Activated naive CD8-positive, alpha-beta T cell treated with anti-CD3 and anti-CD28 coated beads, Interleukin-2, amount 10 ng/mL, durations not matched to agents 7 days and 5 days (primary cell): Measurements from ENCODE around the gene MYLK4. TPM values are rescaled to one million over a fixed set of nuclear protein-coding genes. Genes with fewer than 3 reads are reported as not detected.

Source experiments
- ATAC-seq: fragments of 150-1000 bp; cut with Tn5 transposase; one replicate; pipeline ENCODE4 v1.10.0; 2021; ENCODE audit warnings: low read depth, moderate library complexity
- POLR2A ChIA-PET: fragments of 350-600 bp; sonication (Branson Sonifier 250); formaldehyde crosslinking; loops from one replicate; lab custom pipeline; 2021; ENCODE audit warnings: antibody characterized with exemption; lab: Charles Lee
- DNase-seq: peaks from one replicate; pipeline ENCODE4 v3.0.0; 2021
- H3K27ac Mint-ChIP-seq: one replicate; pipeline ENCODE4 v1.8.0; 2022; ENCODE audit warnings: mild to moderate bottlenecking, mixed read lengths
- H3K27me3 Mint-ChIP-seq: one replicate; pipeline ENCODE4 v1.8.0; 2022; ENCODE audit warnings: mild to moderate bottlenecking, moderate library complexity, mixed read lengths
- H3K36me3 Mint-ChIP-seq: one replicate; pipeline ENCODE4 v1.8.0; 2021; ENCODE audit warnings: mild to moderate bottlenecking, mixed read lengths
- H3K4me1 Mint-ChIP-seq: one replicate; pipeline ENCODE4 v1.8.0; 2021; ENCODE audit warnings: mixed read lengths
- H3K4me3 Mint-ChIP-seq: one replicate; pipeline ENCODE4 v1.8.0; 2022; ENCODE audit warnings: mild to moderate bottlenecking, moderate library complexity, mixed read lengths
- H3K9me3 Mint-ChIP-seq: one replicate; pipeline ENCODE4 v1.8.0; 2021; ENCODE audit warnings: mixed read lengths
- total RNA-seq, 2 experiments: library from RNA; stranded (reverse); gene quantifications; one replicate each; pipeline ENCODE4 v1.2.3, GENCODE V29; 2021

Gene MYLK4
- total RNA-seq, 2 experiments from 2014 or later = 0.33 to 0.62 TPM

- Mint-ChIP-seq H3K36me3 (no peaks in the 10 kb centered on the region), H3K27ac (no peak overlapping the region), H3K9me3 (no peaks in the 10 kb centered on the region), H3K4me3 (no peak overlapping the region), H3K4me1 (no peaks in the 10 kb centered on the region), H3K27me3 (no peaks in the 10 kb centered on the region)
- POLR2A ChIA-PET = no interaction called here
- ATAC-seq = no peak
- no peak for DNase-seq
These were observed 64.2 kb downstream of the MYLK4 start for GRCh38 chr6:2686515-2686914.

DNA sequence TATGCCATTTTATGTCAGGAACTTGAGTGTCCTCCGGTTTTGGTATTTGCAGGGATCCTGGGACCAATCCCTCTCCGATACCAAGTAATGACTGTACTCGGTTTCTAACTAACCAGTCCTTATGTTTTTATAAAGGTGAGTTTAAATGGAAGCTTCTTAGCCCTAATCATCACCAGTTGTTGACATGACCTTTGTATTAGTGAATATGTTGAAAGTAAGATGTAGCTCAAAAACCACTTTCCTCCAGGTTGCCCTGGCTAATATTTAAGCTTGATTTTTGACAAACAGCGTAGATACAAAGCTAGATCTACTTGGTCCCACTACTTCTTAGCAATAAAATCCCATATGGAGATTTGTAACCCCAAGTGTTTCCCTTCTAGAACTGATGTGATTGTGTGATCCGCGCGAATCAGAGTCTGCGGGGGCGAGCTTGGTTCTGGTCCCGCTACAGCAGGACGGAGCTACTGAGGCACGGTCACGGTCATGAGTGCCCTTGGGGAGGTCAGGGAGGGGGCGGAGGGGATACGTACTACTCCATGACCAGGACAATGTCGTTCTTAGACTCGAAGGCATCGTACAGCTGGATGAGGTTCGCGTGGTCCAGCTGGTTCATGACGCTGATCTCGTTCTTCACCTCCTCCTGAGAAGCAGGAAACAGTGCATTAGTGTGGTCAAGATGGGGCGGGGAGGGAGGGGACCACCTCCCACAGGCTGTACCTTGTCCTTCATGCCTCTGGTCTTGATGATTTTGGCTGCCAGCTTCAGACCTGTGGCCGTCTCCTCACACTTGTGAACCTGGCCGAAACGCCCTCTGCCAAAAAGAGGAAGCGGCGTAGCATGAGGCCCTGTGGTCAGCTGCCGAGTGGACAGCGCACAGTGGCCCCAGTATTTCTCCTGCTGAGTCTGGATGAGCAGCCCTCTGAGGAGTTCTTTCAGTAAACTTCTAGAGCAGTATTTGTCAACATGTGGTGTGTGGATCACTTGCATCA, 65.7 kb downstream of the MYLK4 start:
- DNase-seq (no peak), ATAC-seq (no peak)
- no peaks in the 10 kb centered on the region for H3K9me3 Mint-ChIP-seq
- no peaks in the 10 kb centered on the region for H3K36me3 Mint-ChIP-seq
- no peaks in the 10 kb centered on the region for H3K4me1 Mint-ChIP-seq
- no peaks in the 10 kb centered on the region for H3K27me3 Mint-ChIP-seq
- no peak overlapping the region for H3K4me3 Mint-ChIP-seq
- POLR2A ChIA-PET = no interaction called here
- H3K27ac Mint-ChIP-seq = no peak overlapping the region

GRCh38 chr6:2684103-2684749, 66.5 kb downstream of the MYLK4 start:
- no peaks in the 10 kb centered on the region for H3K9me3 Mint-ChIP-seq
- no peaks in the 10 kb centered on the region for H3K36me3 Mint-ChIP-seq
- DNase-seq = no peak
- H3K27ac Mint-ChIP-seq = no peak overlapping the region
- H3K27me3 Mint-ChIP-seq = no peaks in the 10 kb centered on the region
- H3K4me3 Mint-ChIP-seq = no peak overlapping the region
- ATAC-seq = no peak
- H3K4me1 Mint-ChIP-seq = no peaks in the 10 kb centered on the region
- POLR2A ChIA-PET = no interaction called here

DNA sequence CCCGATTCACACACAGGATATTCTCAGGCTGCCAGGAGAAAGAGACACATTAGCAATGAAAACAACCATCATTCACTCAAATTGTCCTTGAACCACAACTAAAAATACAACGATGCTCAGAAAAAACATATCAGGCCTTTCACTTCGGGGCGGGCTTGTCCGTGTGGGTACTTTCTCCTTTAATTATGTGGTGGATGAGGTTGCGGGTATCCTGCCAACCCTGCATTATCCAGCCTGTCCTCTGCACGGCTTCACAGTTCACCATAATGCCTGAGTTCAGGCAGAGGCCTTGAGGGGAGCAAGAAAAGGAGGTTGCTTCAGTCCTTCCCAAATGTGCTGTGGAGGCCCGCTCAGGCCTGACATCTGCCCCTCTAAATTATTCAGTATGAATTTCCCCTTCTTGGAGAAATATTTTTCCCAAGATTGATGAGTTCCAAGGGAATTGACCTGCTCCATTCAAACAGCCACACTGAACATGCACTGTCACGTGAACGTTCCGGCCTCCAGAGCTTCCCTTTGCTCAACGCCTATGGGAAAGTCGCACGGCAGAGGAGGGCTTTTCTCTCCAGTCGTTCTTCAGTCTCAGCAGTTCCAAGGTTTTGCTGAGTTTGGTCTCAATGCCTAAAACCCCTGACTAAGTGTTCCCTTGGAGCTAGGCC, 70.3 kb downstream of the MYLK4 start:
- H3K27ac Mint-ChIP-seq = no peak overlapping the region
- H3K27me3 Mint-ChIP-seq = no peaks in the 10 kb centered on the region
- H3K4me3 Mint-ChIP-seq = no peak overlapping the region
- ATAC-seq (no peak), DNase-seq (no peak)
- no peaks in the 10 kb centered on the region for H3K4me1 Mint-ChIP-seq
- no peaks in the 10 kb centered on the region for H3K36me3 Mint-ChIP-seq
- POLR2A ChIA-PET = no interaction called here
- H3K9me3 Mint-ChIP-seq = no peaks in the 10 kb centered on the region

DNA sequence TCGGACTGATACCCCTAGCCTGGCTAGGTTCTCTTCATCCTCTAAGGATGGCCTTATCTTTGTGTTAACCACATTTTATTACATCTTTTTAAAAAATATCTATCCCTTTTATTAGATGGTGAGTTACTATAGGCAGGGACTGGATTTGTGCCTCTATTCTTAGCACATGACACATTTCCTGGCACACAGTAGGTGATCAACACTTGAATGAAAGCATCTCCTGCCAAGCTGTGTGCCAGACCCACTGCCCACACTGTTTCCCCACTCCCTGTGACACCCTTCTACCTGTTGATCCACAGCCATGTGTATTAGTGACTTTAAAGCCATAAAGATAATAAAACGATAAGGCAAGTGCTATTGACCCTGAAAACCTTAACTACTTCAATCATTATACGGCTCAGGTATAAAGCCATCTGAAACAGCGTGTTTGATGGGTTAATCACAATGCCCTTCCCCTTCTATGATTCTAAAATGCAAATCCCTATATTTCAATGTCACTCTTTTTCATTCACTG, 73.6 kb downstream of the MYLK4 start:
- no peak overlapping the region for H3K27ac Mint-ChIP-seq
- ATAC-seq = no peak
- DNase-seq = no peak
- no peaks in the 10 kb centered on the region for H3K36me3 Mint-ChIP-seq
- H3K27me3 Mint-ChIP-seq = no peaks in the 10 kb centered on the region
- H3K4me1 Mint-ChIP-seq = no peaks in the 10 kb centered on the region
- H3K4me3 Mint-ChIP-seq = no peak overlapping the region
- H3K9me3 Mint-ChIP-seq = no peaks in the 10 kb centered on the region
- POLR2A ChIA-PET = no interaction called here

DNA sequence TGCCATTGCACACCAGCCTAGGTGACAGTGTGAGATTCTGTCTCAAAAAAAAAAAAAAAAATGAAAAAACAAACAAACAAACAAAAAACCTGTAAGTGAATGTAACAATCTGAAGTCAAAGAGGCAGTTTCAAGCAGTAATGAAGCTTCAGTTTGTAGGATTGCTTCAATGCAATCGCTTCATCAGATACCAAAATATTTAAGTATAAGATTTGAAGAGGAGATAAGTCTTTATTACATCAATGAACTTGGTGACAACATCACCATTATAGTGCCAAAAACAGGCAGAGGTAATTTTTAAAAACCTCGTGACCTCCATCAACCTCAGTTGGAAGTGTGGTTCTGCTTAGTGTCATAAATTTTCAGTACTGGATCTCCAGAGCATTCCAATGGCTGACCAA, 74.7 kb downstream of the MYLK4 start:
- DNase-seq = no peak
- no peaks in the 10 kb centered on the region for H3K36me3 Mint-ChIP-seq
- ATAC-seq = no peak
- H3K9me3 Mint-ChIP-seq = no peaks in the 10 kb centered on the region
- no peak overlapping the region for H3K27ac Mint-ChIP-seq
- POLR2A ChIA-PET = interaction anchor here (0.7 kb wide), 1 partner anchor 183 kb away, joined by 3 read pairs; no protein-coding TSS in a partner anchor
- no peak overlapping the region for H3K4me3 Mint-ChIP-seq
- H3K27me3 Mint-ChIP-seq = peaks cover 3% of the 10 kb centered on the region
- H3K4me1 Mint-ChIP-seq = no peaks in the 10 kb centered on the region

DNA sequence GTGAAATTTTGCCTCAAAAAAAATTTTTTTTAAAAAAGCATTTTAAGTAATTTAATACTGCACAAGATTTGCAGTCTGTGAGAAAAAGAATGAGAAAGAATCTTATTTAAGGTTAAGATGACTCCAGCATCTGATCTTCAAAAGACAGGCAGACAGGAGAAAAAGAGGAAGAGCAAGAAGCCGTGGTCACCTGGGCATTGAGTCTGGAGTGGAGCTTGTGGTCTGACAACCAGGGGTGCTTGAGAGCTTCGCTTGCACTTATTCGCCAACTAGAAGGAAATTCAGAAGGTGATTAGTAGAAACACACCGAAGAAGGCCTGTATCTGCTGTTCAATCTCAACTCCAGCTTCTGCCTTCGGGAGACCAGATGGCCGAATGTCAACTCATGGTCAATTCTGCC, 75.9 kb downstream of the MYLK4 start:
- no peak overlapping the region for H3K27ac Mint-ChIP-seq
- no peaks in the 10 kb centered on the region for H3K4me1 Mint-ChIP-seq
- H3K36me3 Mint-ChIP-seq = no peaks in the 10 kb centered on the region
- H3K4me3 Mint-ChIP-seq = no peak overlapping the region
- ATAC-seq = no peak
- no peaks in the 10 kb centered on the region for H3K9me3 Mint-ChIP-seq
- no peak for DNase-seq
- POLR2A ChIA-PET = no interaction called here
- peaks cover 3% of the 10 kb centered on the region for H3K27me3 Mint-ChIP-seq

GRCh38 chr6:2669067-2669700, 81.5 kb downstream of the MYLK4 start:
- Mint-ChIP-seq H3K27me3 (peaks cover 3% of the 10 kb centered on the region), H3K9me3 (no peaks in the 10 kb centered on the region), H3K27ac (no peak overlapping the region), H3K4me1 (no peaks in the 10 kb centered on the region), H3K36me3 (no peaks in the 10 kb centered on the region), H3K4me3 (no peak overlapping the region)
- ATAC-seq (no peak), DNase-seq (no peak)
- POLR2A ChIA-PET = no interaction called here

DNA sequence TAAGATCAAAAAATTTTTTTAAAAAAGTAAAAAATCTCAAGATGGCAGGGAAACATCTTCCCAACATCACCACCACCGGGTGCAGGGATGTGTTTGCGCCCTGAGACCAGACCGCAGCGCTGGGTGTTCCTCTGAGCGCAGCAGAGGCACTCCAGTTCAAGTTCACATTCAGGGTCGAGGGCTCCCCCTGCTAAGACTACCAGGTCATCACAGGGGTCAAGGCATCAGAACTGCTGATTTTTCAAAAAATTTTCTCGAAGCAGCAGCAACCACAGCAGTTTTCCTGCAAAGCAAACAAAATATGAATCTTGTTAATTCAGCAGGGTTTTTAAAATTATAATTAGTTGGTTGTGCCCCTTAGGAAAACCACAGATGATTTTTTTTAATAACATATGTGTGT, 83.1 kb downstream of the MYLK4 start:
- H3K4me3 Mint-ChIP-seq = no peak overlapping the region
- H3K27ac Mint-ChIP-seq = no peak overlapping the region
- H3K4me1 Mint-ChIP-seq = no peaks in the 10 kb centered on the region
- peaks cover 1% of the 10 kb centered on the region for H3K9me3 Mint-ChIP-seq
- ATAC-seq (no peak), DNase-seq (no peak)
- POLR2A ChIA-PET = no interaction called here
- H3K27me3 Mint-ChIP-seq = peaks cover 7% of the 10 kb centered on the region
- no peaks in the 10 kb centered on the region for H3K36me3 Mint-ChIP-seq

DNA sequence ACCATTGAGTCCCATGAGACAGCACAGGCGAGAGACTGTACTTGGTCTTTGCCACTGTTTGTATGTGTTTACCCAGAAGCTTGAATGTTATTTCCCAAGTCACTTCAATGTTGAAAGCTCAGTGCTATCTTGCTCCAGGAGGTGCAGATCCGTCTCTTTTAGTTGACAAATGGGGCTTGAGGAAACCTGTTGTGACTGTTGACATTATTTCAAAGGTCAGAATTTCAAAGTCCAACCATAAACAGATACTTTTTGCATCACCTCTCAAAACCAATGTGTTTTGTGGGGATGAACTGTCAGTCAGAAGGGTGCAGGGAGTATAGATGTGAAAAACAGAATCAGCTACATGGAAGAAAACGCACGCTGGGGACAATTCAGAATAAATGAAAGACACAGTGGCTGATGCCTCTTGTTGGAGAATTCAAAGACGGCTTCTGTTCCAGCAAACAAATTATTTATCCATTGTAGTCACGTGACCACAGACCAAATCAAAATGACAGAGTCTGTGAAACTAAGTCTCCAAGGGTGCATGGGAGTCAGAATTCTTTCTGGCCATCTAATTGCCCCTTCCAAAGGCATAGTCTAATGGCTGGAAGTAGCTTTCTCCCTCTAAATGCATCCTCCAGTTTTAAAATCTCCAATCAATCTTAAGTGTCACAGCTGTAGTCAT, 83.7 kb downstream of the MYLK4 start:
- DNase-seq (no peak), ATAC-seq (no peak)
- H3K4me3 Mint-ChIP-seq = no peak overlapping the region
- no peaks in the 10 kb centered on the region for H3K36me3 Mint-ChIP-seq
- H3K4me1 Mint-ChIP-seq = no peaks in the 10 kb centered on the region
- peaks cover 1% of the 10 kb centered on the region for H3K9me3 Mint-ChIP-seq
- H3K27me3 Mint-ChIP-seq = peaks cover 7% of the 10 kb centered on the region
- H3K27ac Mint-ChIP-seq = no peak overlapping the region
- POLR2A ChIA-PET = no interaction called here

GRCh38 chr6:2665146-2666070, 85.3 kb downstream of the MYLK4 start:
- Mint-ChIP-seq H3K27ac (no peak overlapping the region), H3K4me3 (no peak overlapping the region), H3K9me3 (peaks cover 1% of the 10 kb centered on the region), H3K36me3 (no peaks in the 10 kb centered on the region), H3K27me3 (peaks cover 5% of the 10 kb centered on the region), H3K4me1 (no peaks in the 10 kb centered on the region)
- DNase-seq (no peak), ATAC-seq (no peak)
- POLR2A ChIA-PET = no interaction called here

DNA sequence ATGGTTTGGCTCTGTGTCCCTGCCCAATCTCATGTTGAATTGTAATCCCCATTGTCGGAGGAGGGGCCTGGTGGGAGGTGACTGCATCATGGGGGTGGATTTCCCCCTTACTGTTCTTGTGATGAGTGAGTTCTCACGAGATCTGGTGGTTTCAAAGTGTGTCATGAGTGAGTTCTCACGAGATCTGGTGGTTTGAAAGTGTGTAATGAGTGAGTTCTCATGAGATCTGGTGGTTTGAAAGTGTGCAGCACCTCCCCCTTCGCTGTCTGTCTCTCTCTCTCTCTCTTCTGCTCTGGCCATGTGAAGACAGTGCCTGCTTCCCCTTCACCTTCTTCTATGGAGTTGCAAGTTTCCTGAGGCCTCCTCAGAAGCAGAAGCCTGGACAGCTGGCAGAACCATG, 87.6 kb downstream of the MYLK4 start:
- ATAC-seq (no peak), DNase-seq (no peak)
- peaks cover 1% of the 10 kb centered on the region for H3K9me3 Mint-ChIP-seq
- peaks cover 5% of the 10 kb centered on the region for H3K27me3 Mint-ChIP-seq
- POLR2A ChIA-PET = no interaction called here
- H3K36me3 Mint-ChIP-seq = no peaks in the 10 kb centered on the region
- no peak overlapping the region for H3K27ac Mint-ChIP-seq
- no peaks in the 10 kb centered on the region for H3K4me1 Mint-ChIP-seq
- no peak overlapping the region for H3K4me3 Mint-ChIP-seq
